ENCODE measurements around the gene TMEM91. TPM values are rescaled to one million over a fixed set of nuclear protein-coding genes. Genes with fewer than 3 reads are reported as not detected.

Gene TMEM91
- total and polyA plus RNA-seq, 2 of the 8 experiments (the other 6 are each of a cell fraction or from before 2014, with no cell fraction given), result 5.3 to 7.4 TPM

DNA sequence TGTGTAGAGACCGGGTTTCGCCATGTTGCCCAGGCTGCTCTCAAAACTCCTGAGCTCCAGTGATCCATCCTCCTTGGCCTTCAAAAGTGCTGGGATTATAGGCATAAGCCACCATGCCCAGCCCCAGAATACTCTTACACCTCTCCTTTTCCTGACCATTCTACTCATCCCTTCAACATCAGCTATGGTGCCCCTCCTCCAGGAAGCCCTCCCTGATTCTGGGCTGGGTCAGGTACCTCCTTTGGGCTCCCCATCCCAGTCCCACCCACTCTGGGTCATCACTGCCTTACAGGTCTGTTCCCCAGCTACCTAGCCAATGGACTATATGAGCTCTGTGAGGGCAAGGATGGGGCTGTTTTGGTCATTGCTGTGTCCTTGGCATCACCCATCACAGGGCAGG, 32.2 kb upstream of the TMEM91 start:
- no peak overlapping the region for H4K91ac ChIP-seq (replicated peaks; ENCODE audit: insufficient read length, low read length)
- H3K18ac ChIP-seq (ENCODE audit: extremely low read depth, low read length), result no peak overlapping the region
- H2BK20ac ChIP-seq (ENCODE audit: low read length), result no peak overlapping the region
- no peak overlapping the region for H4K8ac ChIP-seq (ENCODE audit: extremely low read depth, insufficient read depth, low read length)
- no peak for DNase-seq (ENCODE audit: low read depth in 1 of 2, low spot score in 2 of 2)
- H2BK15ac ChIP-seq (ENCODE audit: low read length), result no peak overlapping the region
- no peaks in the 10 kb centered on the region for H3K36me3 ChIP-seq (ENCODE audit: control insufficient read depth in 2 of 4, insufficient read depth in 4 of 4, low read length in 3 of 4)
- ChIA-PET POLR2A (ENCODE audit: partially characterized antibody) (interaction anchor here (1.9 kb wide), 1 partner anchor 34 kb away, joined by 4 read pairs; the partner anchor contains the start of gene CCDC97), CTCF (ENCODE audit: partially characterized antibody) (no interaction called here)
- H2BK12ac ChIP-seq (ENCODE audit: low read depth, low read length), result no peak overlapping the region
- no peaks in the 10 kb centered on the region for H3K27me3 ChIP-seq (replicated peaks in 1 of 4; ENCODE audit: control insufficient read depth in 3 of 4, extremely low read depth in 1 of 4, insufficient read depth in 3 of 4, low read length in 3 of 4)
- WGBS, 2 experiments (ENCODE audit: extremely low coverage in 1 of 2, insufficient coverage in 1 of 2, insufficient read length in 1 of 2, insufficient replicate concordance in 2 of 2, low coverage in 1 of 2, low lambda C conversion rate in 2 of 2, missing lambda C conversion rate in 1 of 2), result 92% methylated on average over 2 of the region's 2 CpGs; no CpG with 5 or more reads in 1 of the 2 experiments
- H4K20me1 ChIP-seq (replicated peaks in 1 of 2; ENCODE audit: control insufficient read depth in 1 of 2, insufficient read depth in 2 of 2, low read length in 2 of 2), result no peaks in the 10 kb centered on the region
- H3K4me3 ChIP-seq (ENCODE audit: extremely low read depth in 1 of 4, insufficient read depth in 2 of 4, low read depth in 3 of 4, low read length in 4 of 4), result no peak overlapping the region
- H3K4me1 ChIP-seq (replicated peaks in 1 of 4; ENCODE audit: control insufficient read depth in 3 of 4, insufficient read depth in 4 of 4, low read length in 3 of 4), result peaks cover 0 to 3% (median 0%) of the 10 kb centered on the region in 4 experiments; a peak in 1 of 7 replicates
- no peak overlapping the region for H3K14ac ChIP-seq (ENCODE audit: insufficient read length)
- no peak overlapping the region for H2BK5ac ChIP-seq (ENCODE audit: low read depth, low read length)
- FAIRE-seq, result no peak
- H3K23me2 ChIP-seq (ENCODE audit: low read depth, low read length), result no peaks in the 10 kb centered on the region
- H2AFZ ChIP-seq (ENCODE audit: low read length), result no peak overlapping the region
- H3K23ac ChIP-seq (ENCODE audit: insufficient read length), result no peak overlapping the region
- H3K4ac ChIP-seq (replicated peaks; ENCODE audit: insufficient read length, low read depth, low read length), result no peak overlapping the region
- H3K79me1 ChIP-seq (ENCODE audit: low read depth, low read length), result no peaks in the 10 kb centered on the region
- no peaks in the 10 kb centered on the region for H3K79me2 ChIP-seq (ENCODE audit: control insufficient read depth in 1 of 2, insufficient read depth in 2 of 2, low read length in 2 of 2)
- H3K4me2 ChIP-seq (ENCODE audit: insufficient read depth in 1 of 2, low read depth in 2 of 2, low read length in 2 of 2), result no peak overlapping the region
- H3K56ac ChIP-seq (replicated peaks; ENCODE audit: insufficient read length, low read depth, low read length), result no peak overlapping the region
- H3K27ac ChIP-seq (ENCODE audit: low read depth, low read length), result no peak overlapping the region
- no peak overlapping the region for H3K9ac ChIP-seq (replicated peaks in 1 of 4; ENCODE audit: extremely low read depth in 1 of 4, low read depth in 3 of 4, low read length in 3 of 4)
- H2BK120ac ChIP-seq (replicated peaks; ENCODE audit: low read depth, low read length), result no peak overlapping the region
- H4K5ac ChIP-seq (ENCODE audit: insufficient read length, low read depth, low read length), result no peak overlapping the region
- H2AK5ac ChIP-seq (ENCODE audit: low read depth, low read length), result no peak overlapping the region
- H3K9me3 ChIP-seq (ENCODE audit: insufficient read depth in 2 of 2, low read depth in 1 of 2, low read length in 1 of 2), result no peaks in the 10 kb centered on the region
- no peak for TF ChIP-seq GABPA (IDR thresholded peaks at IDR 0.05; ENCODE audit: borderline replicate concordance, insufficient read depth, low read length)
- TF ChIP-seq BRCA1 (IDR thresholded peaks at IDR 0.05; ENCODE audit: low read depth, low read length), result no peak
- no peak for TF ChIP-seq RXRA (IDR thresholded peaks at IDR 0.05; ENCODE audit: insufficient read depth, low read depth, low read length)

All from H1 (cell line).